Measurements from ENCODE around the gene MMP25.

Gene MMP25

GRCh38 chr16:3045758-3046640 lies at the start of gene MMP25:
Gene MMP25, plus strand, starts transcription at chr16:3046561. Its CDS starts 357 bp downstream, at chr16:3046918.
- no peak for DNase-seq (ENCODE audit: low read depth in 2 of 2)

GRCh38 chr16:2999929-3000328 lies 46.4 kb upstream of the MMP25 start:
- DNase-seq (ENCODE audit: low read depth in 2 of 2): no peak

GRCh38 chr16:3000540-3000939 lies 45.8 kb upstream of the MMP25 start:
- no peak for DNase-seq (ENCODE audit: low read depth in 2 of 2)

- DNase-seq (ENCODE audit: low read depth in 2 of 2): no peak
These were observed 45.0 kb upstream of the MMP25 start for GRCh38 chr16:3001316-3001715.

- peak; percentile 89 to 91 for DNase-seq (ENCODE audit: low read depth in 2 of 2)
These were observed 42.6 kb upstream of the MMP25 start for GRCh38 chr16:3003582-3004270.

- no peak for DNase-seq (ENCODE audit: low read depth in 2 of 2)
These were observed 42.0 kb upstream of the MMP25 start for GRCh38 chr16:3004319-3004718.

GRCh38 chr16:3004781-3005284 lies 41.5 kb upstream of the MMP25 start:
- no peak for DNase-seq (ENCODE audit: low read depth in 2 of 2)

- no peak for DNase-seq (ENCODE audit: low read depth in 2 of 2)
These were observed 39.1 kb upstream of the MMP25 start for GRCh38 chr16:3007059-3007956.

GRCh38 chr16:3007957-3008689 lies 38.2 kb upstream of the MMP25 start:
- no peak for DNase-seq (ENCODE audit: low read depth in 2 of 2)

- no peak for DNase-seq (ENCODE audit: low read depth in 2 of 2)
These were observed 37.7 kb upstream of the MMP25 start for GRCh38 chr16:3008690-3009037.

GRCh38 chr16:3009568-3010390 lies 36.6 kb upstream of the MMP25 start:
- DNase-seq (ENCODE audit: low read depth in 2 of 2): no peak

- DNase-seq (ENCODE audit: low read depth in 2 of 2): no peak
These were observed 35.9 kb upstream of the MMP25 start for GRCh38 chr16:3010510-3010909.

- DNase-seq (ENCODE audit: low read depth in 2 of 2): no peak
These were observed 34.1 kb upstream of the MMP25 start for GRCh38 chr16:3012246-3012645.

GRCh38 chr16:3012828-3013420 lies 33.4 kb upstream of the MMP25 start, which contains the start of gene CLDN9:
Gene CLDN9, plus strand, starts transcription at chr16:3012923. Its CDS starts 440 bp downstream, at chr16:3013363.
- DNase-seq (ENCODE audit: low read depth in 2 of 2): no peak

- DNase-seq (ENCODE audit: low read depth in 2 of 2): no peak
These were observed 32.8 kb upstream of the MMP25 start for GRCh38 chr16:3013491-3013951.

- DNase-seq (ENCODE audit: low read depth in 2 of 2): no peak
These were observed 32.2 kb upstream of the MMP25 start for GRCh38 chr16:3013998-3014690.

GRCh38 chr16:3014971-3015370 lies 31.4 kb upstream of the MMP25 start:
- no peak for DNase-seq (ENCODE audit: low read depth in 2 of 2)

- no peak for DNase-seq (ENCODE audit: low read depth in 2 of 2)
These were observed 30.4 kb upstream of the MMP25 start for GRCh38 chr16:3015865-3016521.

- no peak for DNase-seq (ENCODE audit: low read depth in 2 of 2)
These were observed 29.0 kb upstream of the MMP25 start for GRCh38 chr16:3017344-3017743.
